ENCODE measurements around the gene FLACC1. TPM values are rescaled to one million over a fixed set of nuclear protein-coding genes. Genes with fewer than 3 reads are reported as not detected.

Gene FLACC1
- total and polyA plus RNA-seq, 8 donors: 1.5 to 5.1 (median 3.1) TPM

- DNase-seq (no peak), ATAC-seq (no peak)
- Histone ChIP-seq H3K36me3 (peaks cover 0 to 7% of the 10 kb centered on the region in 2 donors), H3K27ac (no peak overlapping the region), H3K9me3 (peaks cover 0 to 44% of the 10 kb centered on the region in 2 donors), H3K4me1 (no peaks in the 10 kb centered on the region), H3K27me3 (no peaks in the 10 kb centered on the region), H3K4me3 (no peak overlapping the region)
- intact Hi-C loops (cut with DNase I): no loop called here
- TF ChIP-seq CTCF (IDR thresholded peaks at IDR 0.05): no peak
These were observed 36.4 kb downstream of the FLACC1 start for GRCh38 chr2:201320701-201321100.

GRCh38 chr2:201320257-201320656 is 36.9 kb downstream of the FLACC1 start:
- ATAC-seq (no peak), DNase-seq (no peak)
- intact Hi-C loops (cut with DNase I): no loop called here
- no peak for TF ChIP-seq CTCF (IDR thresholded peaks at IDR 0.05)
- H3K36me3 ChIP-seq: peaks cover 0 to 7% of the 10 kb centered on the region in 2 donors
- H3K27ac ChIP-seq: no peak overlapping the region
- no peaks in the 10 kb centered on the region for H3K27me3 ChIP-seq
- H3K4me1 ChIP-seq: no peaks in the 10 kb centered on the region
- no peak overlapping the region for H3K4me3 ChIP-seq
- H3K9me3 ChIP-seq: peaks cover 0 to 41% of the 10 kb centered on the region in 2 donors

- ATAC-seq (no peak), DNase-seq (no peak)
- no peak overlapping the region for H3K27ac ChIP-seq
- peaks cover 0 to 42% of the 10 kb centered on the region in 2 donors for H3K9me3 ChIP-seq
- H3K4me1 ChIP-seq: no peaks in the 10 kb centered on the region
- H3K36me3 ChIP-seq: peaks cover 0 to 7% of the 10 kb centered on the region in 2 donors
- H3K4me3 ChIP-seq: no peak overlapping the region
- intact Hi-C loops (cut with DNase I): no loop called here
- TF ChIP-seq CTCF (IDR thresholded peaks at IDR 0.05): no peak
- no peaks in the 10 kb centered on the region for H3K27me3 ChIP-seq
These were observed 37.6 kb downstream of the FLACC1 start for GRCh38 chr2:201319511-201319910.

- Histone ChIP-seq H3K9me3 (peaks cover 0 to 21% of the 10 kb centered on the region in 2 donors), H3K4me3 (no peak overlapping the region), H3K27me3 (no peaks in the 10 kb centered on the region), H3K36me3 (peaks cover 0 to 9% of the 10 kb centered on the region in 2 donors), H3K4me1 (no peaks in the 10 kb centered on the region), H3K27ac (no peak overlapping the region)
- intact Hi-C loops (cut with DNase I): no loop called here
- ATAC-seq (no peak), DNase-seq (peak in 1 of 4 donors; percentile 8)
- TF ChIP-seq CTCF (IDR thresholded peaks at IDR 0.05): no peak
These were observed 43.8 kb downstream of the FLACC1 start for GRCh38 chr2:201313362-201313761.

GRCh38 chr2:201308914-201309313 is 48.2 kb downstream of the FLACC1 start:
- DNase-seq (no peak), ATAC-seq (no peak)
- H3K36me3 ChIP-seq: peaks cover 0 to 19% of the 10 kb centered on the region in 2 donors
- no peak overlapping the region for H3K4me3 ChIP-seq
- H3K4me1 ChIP-seq: no peaks in the 10 kb centered on the region
- no peak for TF ChIP-seq CTCF (IDR thresholded peaks at IDR 0.05)
- intact Hi-C loops (cut with DNase I): no loop called here
- no peaks in the 10 kb centered on the region for H3K27me3 ChIP-seq
- no peak overlapping the region for H3K27ac ChIP-seq
- H3K9me3 ChIP-seq: peaks cover 0 to 21% of the 10 kb centered on the region in 2 donors
